HUES64 (cell line): Measurements from ENCODE around the gene KLHDC8B.

Source experiments
- H3K27ac ChIP-seq: 2 replicates; pipeline ENCODE4 v1.7.0; 2013; ENCODE audit warnings: low read depth, low read length, inconsistent platforms
- H3K27me3 ChIP-seq: 2 replicates; pipeline ENCODE4 v1.6.1; 2013; ENCODE audit warnings: mild to moderate bottlenecking, low read length; ENCODE audit not compliant: insufficient read depth
- H3K36me3 ChIP-seq: 2 replicates; pipeline ENCODE4 v1.6.1; 2013; ENCODE audit warnings: mild to moderate bottlenecking, low read length; ENCODE audit not compliant: insufficient read depth
- H3K4me1 ChIP-seq: 2 replicates; pipeline ENCODE4 v1.6.1; 2013; ENCODE audit warnings: mild to moderate bottlenecking, low read length, moderate library complexity; ENCODE audit not compliant: insufficient read depth
- H3K4me3 ChIP-seq: 2 replicates; pipeline ENCODE4 v1.5.1; 2013; ENCODE audit warnings: mild to moderate bottlenecking, low read length, moderate library complexity
- H3K9ac ChIP-seq: 2 replicates; pipeline ENCODE4 v1.6.1; 2013; ENCODE audit warnings: mild to moderate bottlenecking, low read depth, low read length
- H3K9me3 ChIP-seq: 2 replicates; pipeline ENCODE4 v1.6.1; 2013; ENCODE audit warnings: low read depth, low read length; ENCODE audit not compliant: insufficient read depth
- WGBS: fragments of 150-250, 120-280 bp; methylation state at CpG from one replicate; pipeline ENCODE4 v1.1.7; 2013; ENCODE audit warnings: missing lambda C conversion rate; 5-methylcytosine and 5-hydroxymethylcytosine counted together

Gene KLHDC8B

GRCh38 chr3:49171775-49172500 is 540 bp downstream of the KLHDC8B start:
- peaks cover 23% of the 10 kb centered on the region; the same call in 1 of the 2 replicates for H3K4me1 ChIP-seq
- peak overlapping the region; percentile 81 for H3K4me3 ChIP-seq
- peak overlapping the region; percentile 78 for H3K9ac ChIP-seq
- H3K36me3 ChIP-seq = no peaks in the 10 kb centered on the region
- H3K27ac ChIP-seq = no peak overlapping the region; the same call in 1 of the 2 replicates
- WGBS = 59% methylated on average over 6 of the region's 7 CpGs
- H3K9me3 ChIP-seq = no peaks in the 10 kb centered on the region
- peaks cover 11% of the 10 kb centered on the region for H3K27me3 ChIP-seq

DNA sequence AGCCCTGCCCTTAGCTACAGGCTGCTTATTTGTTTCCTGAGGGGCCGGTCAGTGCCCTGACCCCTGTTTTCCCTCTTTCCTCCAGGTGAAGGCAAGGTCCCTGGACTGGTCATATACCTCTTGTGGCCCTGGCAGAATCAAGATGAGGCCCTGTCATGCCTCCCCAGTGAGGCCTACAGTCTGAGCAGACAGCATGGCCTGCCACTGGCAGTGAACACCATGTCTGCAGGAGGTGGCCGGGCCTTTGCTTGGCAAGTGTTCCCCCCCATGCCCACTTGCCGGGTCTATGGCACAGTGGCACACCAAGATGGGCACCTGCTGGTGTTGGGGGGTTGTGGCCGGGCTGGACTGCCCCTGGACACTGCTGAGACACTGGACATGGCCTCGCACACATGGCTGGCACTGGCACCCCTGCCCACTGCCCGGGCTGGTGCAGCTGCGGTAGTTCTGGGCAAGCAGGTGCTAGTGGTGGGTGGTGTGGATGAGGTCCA is 1.2 kb downstream of the KLHDC8B start:
- Histone ChIP-seq H3K4me1 (peaks cover 23% of the 10 kb centered on the region; the same call in 1 of the 2 replicates), H3K27me3 (peaks cover 6% of the 10 kb centered on the region; the same call in 1 of the 2 replicates), H3K4me3 (peak overlapping the region; percentile 81), H3K9ac (no peak overlapping the region; the same call in 1 of the 2 replicates), H3K36me3 (no peaks in the 10 kb centered on the region), H3K27ac (no peak overlapping the region), H3K9me3 (no peaks in the 10 kb centered on the region)
- 90% methylated on average over 7 of the region's 7 CpGs for WGBS

DNA sequence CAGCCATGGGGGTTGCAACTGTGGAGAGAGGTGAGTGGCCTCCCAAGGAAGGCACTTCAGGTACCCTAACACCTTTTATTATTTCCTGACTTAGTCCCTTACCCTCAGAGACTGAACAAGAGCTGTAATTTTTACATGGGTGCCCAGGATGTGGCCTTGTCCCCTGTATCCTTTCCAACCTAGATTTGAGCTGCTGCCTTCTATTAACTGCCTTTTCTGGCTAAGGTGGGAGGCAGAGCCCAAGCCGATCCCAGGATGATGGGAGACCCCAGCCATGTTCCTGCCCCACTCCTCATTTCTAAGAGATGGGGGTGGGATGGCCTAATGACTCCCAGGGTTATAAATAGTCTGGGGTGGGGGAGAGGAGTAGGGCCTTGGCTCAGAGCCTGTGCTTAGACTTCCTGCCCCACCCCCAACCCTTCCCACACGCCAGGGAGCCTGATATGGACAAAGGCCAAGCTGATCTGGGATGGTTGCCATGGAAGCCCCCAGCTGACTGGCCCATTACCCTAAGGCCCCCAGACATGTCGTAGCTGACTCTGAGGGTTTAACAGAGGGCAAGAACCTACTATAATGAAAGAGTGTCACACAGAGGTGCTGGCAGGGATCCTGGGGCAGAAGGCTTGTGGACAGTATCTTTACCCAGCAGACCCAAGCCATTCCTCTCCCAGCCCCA is 1.9 kb downstream of the KLHDC8B start:
- Histone ChIP-seq H3K4me3 (peak overlapping the region; percentile 25), H3K27me3 (no peaks in the 10 kb centered on the region), H3K9me3 (no peaks in the 10 kb centered on the region), H3K36me3 (no peaks in the 10 kb centered on the region), H3K4me1 (peaks cover 23% of the 10 kb centered on the region; the same call in 1 of the 2 replicates), H3K9ac (peak overlapping the region; percentile 39; the same call in 1 of the 2 replicates), H3K27ac (peak overlapping the region; percentile 60)
- WGBS = 24% methylated on average over 3 of the region's 3 CpGs

- WGBS = 64% methylated on average over 4 of the region's 4 CpGs
- no peaks in the 10 kb centered on the region for H3K27me3 ChIP-seq
- no peaks in the 10 kb centered on the region for H3K9me3 ChIP-seq
- H3K4me3 ChIP-seq = peak overlapping the region; percentile 13; the same call in 1 of the 2 replicates
- peaks cover 23% of the 10 kb centered on the region; the same call in 1 of the 2 replicates for H3K4me1 ChIP-seq
- no peaks in the 10 kb centered on the region for H3K36me3 ChIP-seq
- peak overlapping the region; percentile 60 for H3K27ac ChIP-seq
- H3K9ac ChIP-seq = peak overlapping the region; percentile 39; the same call in 1 of the 2 replicates
These were observed 2.4 kb downstream of the KLHDC8B start for GRCh38 chr3:49173792-49174170.

GRCh38 chr3:49174397-49174985 is 3.1 kb downstream of the KLHDC8B start:
- Histone ChIP-seq H3K36me3 (no peaks in the 10 kb centered on the region), H3K27me3 (no peaks in the 10 kb centered on the region; the same call in 1 of the 2 replicates), H3K4me1 (peaks cover 23% of the 10 kb centered on the region; the same call in 1 of the 2 replicates), H3K4me3 (no peak overlapping the region), H3K9me3 (no peaks in the 10 kb centered on the region), H3K9ac (no peak overlapping the region), H3K27ac (no peak overlapping the region)
- 95% methylated on average over 9 of the region's 9 CpGs for WGBS

GRCh38 chr3:49175530-49175929 is 4.1 kb downstream of the KLHDC8B start:
- H3K27me3 ChIP-seq = no peaks in the 10 kb centered on the region; the same call in 1 of the 2 replicates
- H3K9me3 ChIP-seq = no peaks in the 10 kb centered on the region
- peaks cover 23% of the 10 kb centered on the region; the same call in 1 of the 2 replicates for H3K4me1 ChIP-seq
- no peak overlapping the region for H3K9ac ChIP-seq
- WGBS = 94% methylated on average over 8 of the region's 8 CpGs
- H3K4me3 ChIP-seq = no peak overlapping the region
- no peak overlapping the region for H3K27ac ChIP-seq
- H3K36me3 ChIP-seq = no peaks in the 10 kb centered on the region

DNA sequence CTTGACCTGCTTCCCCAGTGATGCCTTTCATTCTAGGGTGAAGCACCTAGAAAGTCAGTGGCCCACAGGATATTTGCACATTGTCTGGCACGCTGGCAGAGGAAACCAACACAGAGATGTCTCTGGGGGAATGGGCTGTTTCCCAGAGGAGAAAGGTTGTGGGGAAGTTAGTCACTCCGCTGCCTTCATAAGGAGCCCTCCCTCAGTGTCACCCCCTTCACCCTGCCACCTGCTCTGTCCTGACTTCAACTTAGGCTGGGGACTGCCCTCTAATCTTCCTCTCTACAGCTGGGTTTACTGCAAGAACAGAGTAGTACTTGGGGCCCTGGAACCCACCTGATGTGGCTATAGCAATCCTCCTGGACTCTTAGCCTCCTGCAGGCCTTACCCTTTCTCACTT is 5.7 kb downstream of the KLHDC8B start:
- 89% methylated on average over 2 of the region's 2 CpGs for WGBS
- Histone ChIP-seq H3K27me3 (no peaks in the 10 kb centered on the region; the same call in 1 of the 2 replicates), H3K9me3 (no peaks in the 10 kb centered on the region), H3K36me3 (no peaks in the 10 kb centered on the region), H3K4me3 (no peak overlapping the region), H3K27ac (no peak overlapping the region), H3K9ac (no peak overlapping the region), H3K4me1 (peaks cover 19% of the 10 kb centered on the region; the same call in 1 of the 2 replicates)

DNA sequence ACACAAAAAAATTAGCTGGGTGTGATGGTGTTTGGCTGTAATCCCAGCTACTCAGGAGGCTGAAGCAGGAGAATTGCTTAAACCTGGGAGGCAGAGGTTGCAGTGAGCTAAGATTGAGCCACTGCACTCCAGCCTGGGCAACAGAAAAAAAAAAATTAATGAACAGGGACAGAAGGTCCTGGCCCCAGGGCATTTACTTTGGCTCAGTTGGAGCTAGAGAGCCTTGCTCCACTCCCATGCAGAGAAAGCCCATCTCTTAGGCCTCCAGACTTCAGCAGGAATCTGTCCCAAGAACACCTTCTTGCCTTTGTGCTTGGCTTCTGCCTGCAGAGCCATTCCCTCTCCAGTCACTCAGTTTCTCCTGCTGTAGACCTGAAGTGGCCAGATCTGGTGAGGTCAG is 8.7 kb downstream of the KLHDC8B start:
- Histone ChIP-seq H3K36me3 (no peaks in the 10 kb centered on the region), H3K27ac (no peak overlapping the region), H3K9ac (no peak overlapping the region), H3K9me3 (no peaks in the 10 kb centered on the region), H3K27me3 (no peaks in the 10 kb centered on the region; the same call in 1 of the 2 replicates), H3K4me1 (no peaks in the 10 kb centered on the region), H3K4me3 (no peak overlapping the region)

GRCh38 chr3:49181351-49181750 is 10.0 kb downstream of the KLHDC8B start:
- WGBS = 66% methylated on average over 5 of the region's 6 CpGs
- no peaks in the 10 kb centered on the region for H3K4me1 ChIP-seq
- no peaks in the 10 kb centered on the region for H3K9me3 ChIP-seq
- no peak overlapping the region for H3K9ac ChIP-seq
- no peak overlapping the region for H3K4me3 ChIP-seq
- H3K27ac ChIP-seq = no peak overlapping the region
- H3K36me3 ChIP-seq = no peaks in the 10 kb centered on the region
- no peaks in the 10 kb centered on the region; the same call in 1 of the 2 replicates for H3K27me3 ChIP-seq

GRCh38 chr3:49182682-49183081 is 11.3 kb downstream of the KLHDC8B start:
- no peaks in the 10 kb centered on the region for H3K4me1 ChIP-seq
- H3K36me3 ChIP-seq = no peaks in the 10 kb centered on the region
- H3K9ac ChIP-seq = no peak overlapping the region
- no peak overlapping the region for H3K4me3 ChIP-seq
- WGBS = 91% methylated on average over 24 of the region's 24 CpGs
- H3K27ac ChIP-seq = no peak overlapping the region
- no peaks in the 10 kb centered on the region for H3K9me3 ChIP-seq
- H3K27me3 ChIP-seq = no peaks in the 10 kb centered on the region; the same call in 1 of the 2 replicates

DNA sequence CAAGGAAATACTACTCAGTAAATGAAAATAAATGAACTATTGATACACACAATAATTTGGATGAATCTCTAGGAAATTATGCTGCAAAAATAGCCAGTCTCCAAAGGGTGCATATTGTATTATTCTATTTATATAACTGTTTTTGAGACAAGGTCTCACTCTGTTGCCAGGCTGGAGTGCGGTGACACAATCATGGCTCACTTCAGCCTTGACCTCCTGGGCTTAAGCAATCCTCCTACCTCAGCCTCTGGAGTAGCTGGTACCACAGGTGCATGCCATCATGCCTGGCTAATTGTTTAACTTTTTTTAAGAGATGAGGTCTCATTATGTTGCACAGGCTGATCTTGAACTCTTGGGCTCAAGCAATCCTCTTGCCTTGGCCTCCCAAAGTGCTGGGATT is 12.5 kb downstream of the KLHDC8B start:
- H3K4me3 ChIP-seq = no peak overlapping the region
- no peaks in the 10 kb centered on the region for H3K9me3 ChIP-seq
- no peaks in the 10 kb centered on the region for H3K4me1 ChIP-seq
- no peak overlapping the region for H3K27ac ChIP-seq
- no peak overlapping the region for H3K9ac ChIP-seq
- no peaks in the 10 kb centered on the region; the same call in 1 of the 2 replicates for H3K27me3 ChIP-seq
- WGBS = 97% methylated on average over 1 of the region's 1 CpG
- H3K36me3 ChIP-seq = no peaks in the 10 kb centered on the region
